GM04503 (cell line): Measurements from ENCODE around the gene IGFBP5.

Source experiments
- DNase-seq: peaks from one replicate; pipeline ENCODE4 v3.0.0-alpha.2; 2012; ENCODE audit warnings: low read depth

IGFBP5 gene

GRCh38 chr2:216644842-216645635 is 50.3 kb downstream of the IGFBP5 start:
- no peak for DNase-seq

- DNase-seq: no peak
Measured at GRCh38 chr2:216643986-216644659, 51.2 kb downstream of the IGFBP5 start.

- DNase-seq: no peak
Measured at GRCh38 chr2:216637472-216637871, 57.9 kb downstream of the IGFBP5 start.

- DNase-seq: no peak
Measured at GRCh38 chr2:216636551-216637450, 58.5 kb downstream of the IGFBP5 start.

- DNase-seq: no peak
Measured at GRCh38 chr2:216635701-216636550, 59.4 kb downstream of the IGFBP5 start.

- no peak for DNase-seq
Measured at GRCh38 chr2:216635171-216635570, 60.2 kb downstream of the IGFBP5 start.

- no peak for DNase-seq
Measured at GRCh38 chr2:216634370-216635148, 60.8 kb downstream of the IGFBP5 start.

GRCh38 chr2:216633616-216634369 is 61.6 kb downstream of the IGFBP5 start:
- DNase-seq: no peak

GRCh38 chr2:216632952-216633615 is 62.3 kb downstream of the IGFBP5 start, which contains the start of gene IGFBP2:
TSS of gene IGFBP2 (plus strand) at chr2:216633420. CDS start at chr2:216633524, 104 bp downstream.
- DNase-seq: no peak

- no peak for DNase-seq
Measured at GRCh38 chr2:216632346-216632951, 62.9 kb downstream of the IGFBP5 start.

GRCh38 chr2:216629784-216630183 is 65.6 kb downstream of the IGFBP5 start:
- no peak for DNase-seq

GRCh38 chr2:216626875-216627245 is 68.5 kb downstream of the IGFBP5 start:
- DNase-seq: no peak

GRCh38 chr2:216626168-216626874 is 69.0 kb downstream of the IGFBP5 start:
- no peak for DNase-seq

- DNase-seq: no peak
Measured at GRCh38 chr2:216624251-216624650, 71.1 kb downstream of the IGFBP5 start.

GRCh38 chr2:216622526-216622925 is 72.8 kb downstream of the IGFBP5 start:
- DNase-seq: no peak
